ENCODE measurements around the gene DIS3L.
"Not testable (repeated sequence)": the region's sequence is repeated elsewhere in the genome, so short reads cannot be mapped to it uniquely, and the experiment has no call there.

The DIS3L gene

GRCh38 chr15:66278056-66278455, 15.3 kb upstream of the DIS3L start:
- no peak for DNase-seq (ENCODE audit: low spot score)

DNA sequence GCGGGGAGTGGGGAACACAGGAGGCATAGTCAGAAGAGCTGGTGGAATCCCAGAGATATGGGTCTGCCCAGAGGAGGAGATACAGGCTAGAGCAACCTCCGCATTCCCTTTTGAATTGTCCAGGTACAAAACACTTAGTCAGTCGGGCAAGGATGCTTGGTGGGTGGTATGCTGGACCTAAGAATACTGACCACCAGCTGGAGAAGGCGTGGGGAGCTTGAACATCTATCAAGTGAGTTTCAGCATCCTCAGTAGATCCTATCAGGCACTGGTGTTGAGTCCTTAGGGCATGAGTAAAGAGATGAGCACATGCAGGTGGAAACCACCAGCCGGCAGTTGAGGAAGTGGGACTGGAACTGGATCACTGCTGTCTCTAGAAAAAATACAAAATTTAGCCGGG, 14.7 kb upstream of the DIS3L start:
- no peak for DNase-seq (ENCODE audit: low spot score)

- no peak for DNase-seq (ENCODE audit: low spot score)
Observed at GRCh38 chr15:66284271-66284670, 9.1 kb upstream of the DIS3L start.

- DNase-seq (ENCODE audit: low spot score): no peak
Observed at GRCh38 chr15:66285533-66286280, 7.7 kb upstream of the DIS3L start.

DNA sequence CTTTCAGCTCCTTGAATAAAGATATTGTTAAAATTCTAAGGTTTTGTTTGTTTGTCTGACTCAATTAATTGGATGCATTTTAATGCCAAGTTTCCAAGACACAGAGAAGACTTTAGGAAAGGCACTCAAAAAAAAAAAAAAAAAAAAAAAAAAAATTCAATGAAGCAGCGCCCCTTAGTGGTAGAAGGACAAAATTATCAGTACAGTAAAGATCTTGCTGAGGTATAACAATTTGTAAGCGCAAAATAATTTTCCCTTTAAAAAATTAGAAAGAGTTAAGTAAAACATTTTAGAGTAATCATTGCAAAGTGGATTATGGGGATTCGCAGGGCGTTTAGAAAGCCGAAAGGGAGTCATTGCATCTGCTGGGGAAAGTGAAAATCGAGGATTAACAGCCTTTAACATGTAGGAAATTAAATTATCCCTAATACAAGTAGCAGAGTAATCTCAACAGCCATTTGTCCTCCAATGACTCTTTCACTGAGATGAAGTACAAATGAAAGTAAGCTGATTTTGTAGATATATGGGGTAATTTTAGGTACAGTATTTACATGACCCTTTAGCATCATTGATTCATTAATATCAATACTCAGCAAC, 5.8 kb upstream of the DIS3L start:
- DNase-seq (ENCODE audit: low spot score): peak; percentile 46

DNA sequence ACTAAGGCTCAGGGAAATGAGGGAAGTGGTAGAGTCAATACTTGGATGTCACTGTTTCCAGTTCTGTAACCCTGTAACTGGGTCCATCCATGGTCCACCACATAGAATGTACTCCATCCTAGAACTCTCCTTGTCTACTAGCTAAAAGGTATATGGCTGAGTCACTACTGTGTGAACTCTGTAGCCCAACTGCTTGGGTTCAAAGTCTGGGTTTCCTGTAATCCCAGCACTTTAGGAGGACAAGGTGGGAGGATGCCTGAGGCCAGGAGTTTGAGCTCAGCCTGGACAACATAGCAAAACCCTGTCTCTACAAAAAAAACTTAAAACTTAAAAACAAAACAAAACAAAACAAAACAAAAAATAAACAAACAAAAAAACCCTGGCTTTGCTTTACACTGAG, 5.3 kb upstream of the DIS3L start:
- no peak for DNase-seq (ENCODE audit: low spot score)

DNA sequence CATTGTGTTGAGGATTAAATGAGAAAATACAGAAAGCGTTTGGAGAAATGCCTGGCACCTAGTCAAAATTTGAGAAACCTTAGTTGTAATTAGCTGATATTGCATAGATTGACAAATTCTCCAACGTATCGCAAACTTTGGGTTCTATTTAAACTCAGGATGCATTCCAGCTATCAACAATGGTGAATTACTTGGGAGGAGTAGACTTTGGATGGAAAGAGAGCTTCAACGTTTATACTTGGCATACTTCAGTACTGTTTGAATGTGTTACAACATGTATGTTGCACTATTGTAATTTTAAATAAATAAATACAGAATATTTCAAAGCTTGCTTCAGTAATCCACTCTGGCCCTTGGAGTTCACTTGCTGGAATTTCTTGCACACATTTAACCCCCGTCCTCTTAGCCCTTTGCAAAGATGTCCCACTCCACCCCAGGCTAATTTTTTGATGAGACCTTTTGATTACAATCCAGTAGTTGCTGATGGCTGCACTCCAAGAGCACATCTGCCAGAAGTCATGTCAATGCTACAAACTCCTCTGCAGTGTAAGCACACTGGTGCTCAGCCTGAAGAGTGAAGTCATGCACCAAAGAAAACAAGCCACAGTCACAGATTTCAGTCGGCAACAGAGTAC, 4.7 kb upstream of the DIS3L start:
- no peak for DNase-seq (ENCODE audit: low spot score)

DNA sequence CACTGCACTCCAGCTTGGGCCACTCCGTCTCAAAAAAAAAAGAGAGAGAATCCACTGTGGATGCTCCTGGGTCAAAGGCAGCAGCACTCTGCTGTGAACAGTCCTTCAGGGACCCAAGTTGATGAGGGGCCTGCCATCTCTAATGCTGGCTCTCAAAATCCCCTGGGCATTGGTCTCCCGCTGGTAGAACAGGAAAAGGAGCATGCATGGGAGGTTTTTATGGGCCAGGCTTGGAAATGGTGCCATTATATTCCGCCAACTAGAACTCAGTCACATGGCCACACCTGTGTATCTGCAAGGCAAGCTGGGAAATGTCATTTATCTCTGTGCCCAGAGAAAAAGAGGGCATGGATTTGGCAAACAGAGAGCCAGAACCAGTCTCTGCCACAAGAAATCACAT, 3.4 kb upstream of the DIS3L start:
- no peak for DNase-seq (ENCODE audit: low spot score)

DNA sequence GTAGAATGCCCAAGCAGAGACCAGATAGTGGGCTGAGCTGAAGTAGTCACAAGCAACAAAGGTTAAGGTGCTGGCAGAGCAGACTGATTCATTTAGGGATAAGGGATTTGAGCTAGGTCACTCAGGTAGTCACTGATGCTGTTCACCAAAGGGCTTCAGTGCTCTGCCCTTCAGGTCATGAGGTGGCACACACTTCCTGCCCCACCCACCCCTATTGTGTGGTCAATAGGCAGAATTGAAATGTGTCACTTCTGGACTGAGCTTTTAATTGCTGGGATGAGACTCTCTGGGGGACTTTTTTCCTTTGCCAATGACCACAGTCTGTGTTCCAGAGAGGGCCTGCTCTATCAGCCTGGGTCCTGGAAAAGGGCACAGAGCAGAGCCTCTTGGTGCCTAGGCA, 2.9 kb upstream of the DIS3L start:
- DNase-seq (ENCODE audit: low spot score): no peak

DNA sequence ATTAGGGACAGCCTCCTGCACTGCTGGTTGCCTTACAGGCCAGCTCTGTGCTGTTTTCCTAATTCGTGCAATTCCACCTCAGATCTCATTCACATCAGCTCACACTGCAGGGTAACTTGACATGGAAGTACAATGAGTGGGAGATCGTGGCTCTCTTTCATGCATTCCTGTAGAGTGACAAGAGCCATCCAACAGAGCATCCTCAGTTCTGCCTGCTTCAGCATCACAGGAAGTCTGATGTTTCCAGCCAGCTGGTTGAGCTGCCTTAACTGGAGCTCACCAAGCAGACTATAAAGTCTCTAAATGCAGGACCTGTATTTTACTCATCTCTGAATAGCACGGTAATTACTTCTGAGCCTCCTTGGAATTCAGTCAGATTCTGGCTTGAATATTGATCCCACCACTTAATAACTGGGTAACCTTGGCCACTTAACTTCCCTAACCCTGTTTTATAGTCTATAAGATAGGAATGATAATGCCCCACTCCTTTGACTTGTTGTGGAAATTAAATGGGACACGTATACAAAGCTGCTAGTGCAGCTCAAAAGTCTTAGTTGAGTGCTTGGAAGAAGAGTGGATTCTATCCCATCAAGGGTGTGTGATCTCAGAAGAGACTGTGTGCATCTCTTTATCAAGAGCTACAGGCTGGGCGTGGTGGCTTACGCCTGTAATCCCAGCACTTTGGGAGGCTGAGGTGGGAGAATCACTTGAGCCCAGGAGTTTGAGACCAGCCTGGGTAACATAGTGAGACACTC, 1.4 kb upstream of the DIS3L start:
- no peak for DNase-seq (ENCODE audit: low spot score)

DNA sequence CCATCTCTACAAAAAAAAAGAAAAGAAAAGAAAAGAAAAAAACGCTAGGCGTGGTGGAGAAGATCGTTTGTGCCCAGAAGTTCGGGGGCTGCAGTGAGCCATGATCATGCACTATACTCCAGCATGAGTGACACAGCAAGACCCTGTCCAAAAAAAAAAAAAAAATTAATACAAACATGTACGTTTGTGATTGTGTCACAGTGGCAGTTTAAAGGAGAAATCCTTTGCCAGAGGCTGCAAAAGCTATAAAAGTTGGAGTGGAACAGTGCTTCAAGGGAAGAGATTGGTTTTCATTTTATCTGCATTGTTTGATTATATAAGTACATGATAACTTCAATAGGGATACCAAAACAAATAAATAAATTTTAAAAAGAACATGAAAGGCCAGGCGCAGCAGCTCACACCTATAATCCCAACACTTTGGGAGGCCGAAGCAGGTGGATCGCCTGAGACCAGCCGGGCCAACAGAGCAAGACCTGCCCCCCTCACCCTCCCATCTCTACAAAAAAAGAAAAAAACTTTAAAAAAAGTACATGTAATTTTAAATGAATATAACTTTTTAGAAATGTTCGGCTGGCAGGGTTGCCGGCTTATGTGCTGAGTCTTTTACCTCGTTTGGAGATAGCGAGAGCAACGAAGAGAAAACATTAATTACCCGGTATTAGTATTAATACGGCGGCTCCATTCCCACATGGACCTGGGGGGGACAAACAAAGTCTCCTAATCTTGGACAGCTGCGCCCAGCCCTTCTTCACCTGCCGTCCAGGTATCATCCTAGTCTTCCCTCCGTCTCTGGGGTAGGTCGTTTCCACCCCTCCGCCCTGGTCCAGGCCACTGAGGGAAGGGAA, 573 bp upstream of the DIS3L start:
- DNase-seq (ENCODE audit: low spot score): no peak

DNA sequence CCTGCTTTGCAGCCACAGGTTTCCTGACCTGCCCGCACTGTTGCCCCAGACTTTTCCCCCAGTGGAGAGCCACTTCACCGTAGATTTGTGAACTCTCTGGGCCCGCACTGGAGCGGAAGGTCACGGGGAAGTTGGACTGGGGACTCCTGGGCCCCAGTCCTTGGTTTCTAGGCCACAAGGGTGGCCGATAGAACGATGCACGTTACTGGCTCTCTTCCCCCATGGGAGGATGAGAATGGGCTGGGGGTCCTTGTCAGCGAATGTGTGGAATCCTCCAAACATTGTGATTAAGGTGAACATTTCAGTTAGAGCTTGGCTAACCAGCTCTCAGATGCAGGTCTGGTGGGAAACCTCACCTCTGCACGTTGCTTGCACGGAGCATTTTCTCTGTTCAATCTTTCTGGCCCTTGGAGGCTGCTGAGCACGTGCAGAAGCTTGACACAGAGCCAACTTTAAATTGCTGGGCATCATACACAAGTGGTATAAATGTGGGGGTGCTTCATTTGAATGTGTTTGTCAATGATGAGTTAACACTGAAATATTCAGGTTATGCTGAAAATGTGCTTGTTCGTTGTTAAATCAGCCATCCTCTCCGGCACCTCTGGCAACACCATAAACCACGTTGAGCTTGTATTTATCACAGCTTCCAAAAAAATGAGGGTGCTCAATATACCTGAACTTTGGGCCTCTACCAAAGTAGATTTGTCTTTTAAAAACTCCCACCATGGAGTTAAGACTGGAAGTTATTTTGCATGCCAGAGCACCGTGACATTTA, 976 bp downstream of the DIS3L start:
- DNase-seq (ENCODE audit: low spot score): peak; percentile 75

GRCh38 chr15:66294932-66295235, 1.5 kb downstream of the DIS3L start:
- DNase-seq (ENCODE audit: low spot score): peak; percentile 38

GRCh38 chr15:66296186-66296585, 2.8 kb downstream of the DIS3L start:
- no peak for DNase-seq (ENCODE audit: low spot score)

- no peak for DNase-seq (ENCODE audit: low spot score)
Observed at GRCh38 chr15:66298803-66299251, 5.5 kb downstream of the DIS3L start.

GRCh38 chr15:66302489-66303278, 9.3 kb downstream of the DIS3L start:
- DNase-seq (ENCODE audit: low spot score): no peak

GRCh38 chr15:66304425-66304824, 11.1 kb downstream of the DIS3L start:
- not testable (repeated sequence) for DNase-seq (ENCODE audit: low spot score)

- no peak for DNase-seq (ENCODE audit: low spot score)
Observed at GRCh38 chr15:66306381-66306780, 13.0 kb downstream of the DIS3L start.

DNA sequence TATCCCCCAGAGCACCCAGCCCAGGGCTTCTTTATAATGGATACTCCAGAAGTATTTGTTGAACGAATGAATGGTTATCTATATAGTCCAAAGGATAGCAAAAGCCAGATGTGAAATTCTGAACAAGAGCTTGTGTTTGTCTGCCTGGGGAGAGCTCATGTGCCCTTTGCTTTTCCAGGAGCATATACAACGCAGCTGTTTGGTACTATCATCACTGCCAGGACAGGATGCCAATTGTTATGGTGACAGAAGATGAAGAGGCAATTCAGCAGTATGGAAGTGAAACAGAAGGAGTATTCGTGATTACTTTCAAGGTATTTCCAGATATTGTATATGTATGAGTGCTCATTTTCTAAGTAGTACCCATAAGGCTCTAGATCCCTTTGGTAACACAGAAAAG, 15.2 kb downstream of the DIS3L start:
- no peak for DNase-seq (ENCODE audit: low spot score)

DNA sequence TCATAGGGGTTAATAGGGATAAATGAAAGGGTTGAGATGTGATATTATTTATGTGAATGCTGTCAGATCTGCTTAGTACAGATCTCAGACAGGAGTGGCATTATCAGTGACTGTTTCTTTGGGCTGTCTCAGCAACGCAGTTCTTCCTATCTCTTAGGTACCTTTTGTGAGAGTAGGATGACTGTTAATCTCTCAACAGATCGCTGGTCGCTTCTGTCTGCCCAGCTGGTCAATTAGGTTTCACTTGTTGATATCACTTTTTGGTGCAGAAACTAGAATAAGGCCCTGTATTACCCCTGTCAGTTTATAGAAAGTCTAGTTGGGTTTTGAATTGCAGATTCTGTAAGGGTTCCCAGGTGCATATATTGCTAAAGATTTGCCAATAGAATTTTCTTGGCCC, 16.5 kb downstream of the DIS3L start:
- no peak for DNase-seq (ENCODE audit: low spot score)

Data from AG20443 (cell line).